Epithelial cell of proximal tubule (primary cell): Measurements from ENCODE around the gene PDXK. TPM values are rescaled to one million over a fixed set of nuclear protein-coding genes. Genes with fewer than 3 reads are reported as not detected.
A peak's percentile ranks its signal among the peaks of the same experiment; 100 is the strongest.

Experiments used
- DNase-seq: peaks from one replicate; pipeline ENCODE4 v3.0.0-alpha.2; 2011; ENCODE audit warnings: low read depth
- H3K4me3 ChIP-seq: 2 replicates; pipeline ENCODE4 v1.5.1; 2011; ENCODE audit warnings: low read depth, mild to moderate bottlenecking, low read length
- CTCF ChIP-seq: conservative IDR thresholded peaks from 2 replicates; pipeline ENCODE4 v1.5.1; 2012; ENCODE audit warnings: low read depth, mild to moderate bottlenecking, low read length
- total RNA-seq: library from RNA; depleted of rRNA; stranded (reverse); fragments of >200 nt; gene quantifications from 2 replicates; pipeline ENCODE4 v1.2.3, GENCODE V29; 2015

Gene PDXK
- total RNA-seq, 1 donor from 2014 or later, result 130 TPM

GRCh38 chr21:43808367-43808766 is 89.4 kb downstream of the PDXK start:
- no peak overlapping the region for H3K4me3 ChIP-seq
- no peak for DNase-seq
- no peak for TF ChIP-seq CTCF

- no peak overlapping the region for H3K4me3 ChIP-seq
Observed at GRCh38 chr21:43808832-43809251, 89.9 kb downstream of the PDXK start.

GRCh38 chr21:43809346-43809799 is 90.4 kb downstream of the PDXK start:
- no peak for TF ChIP-seq CTCF
- no peak for DNase-seq
- no peak overlapping the region for H3K4me3 ChIP-seq

More at GRCh38 chr21:43808832-43809251, 89.9 kb downstream of the PDXK start:
- TF ChIP-seq CTCF, result no peak
- no peak for DNase-seq

- H3K4me3 ChIP-seq, result no peak overlapping the region
- no peak for DNase-seq
- no peak for TF ChIP-seq CTCF
Observed at GRCh38 chr21:43809853-43810504, 91.0 kb downstream of the PDXK start.

GRCh38 chr21:43810505-43811261 is 91.8 kb downstream of the PDXK start:
- H3K4me3 ChIP-seq, result peak overlapping the region; percentile 26
- DNase-seq, result no peak
- TF ChIP-seq CTCF, result peak; percentile 95

GRCh38 chr21:43811262-43812105 is 92.6 kb downstream of the PDXK start:
- no peak for DNase-seq
- TF ChIP-seq CTCF, result no peak
- no peak overlapping the region for H3K4me3 ChIP-seq

Other genes with a start within 250 kb of the PDXK start
- 0.12 and 0.72 TPM in 2 replicates for gene HSF2BP, start 59.6 kb upstream of the PDXK start, total RNA-seq
- gene RRP1B, start 59.6 kb upstream of the PDXK start, total RNA-seq, result 37.6 and 49.2 TPM in 2 replicates
- gene CSTB, start 57.2 kb downstream of the PDXK start, total RNA-seq, result 11.0 and 20.1 TPM in 2 replicates
- gene RRP1, start 70.4 kb downstream of the PDXK start, total RNA-seq, result 26.1 and 40.4 TPM in 2 replicates
- gene AGPAT3, start 146.1 kb downstream of the PDXK start, total RNA-seq, result 39.1 and 53.4 TPM in 2 replicates